GM23338 (cell line): ENCODE measurements around the gene SNAP25. TPM values are rescaled to one million over a fixed set of nuclear protein-coding genes. Genes with fewer than 3 reads are reported as not detected.

Experiments
- ATAC-seq: fragments of 200-7000 bp; cut with Tn5 transposase; 3 replicates; pipeline ENCODE4 v1.9.1; 2020
- DNase-seq: peaks from one replicate; pipeline ENCODE4 v3.0.0-alpha.2; 2015; ENCODE audit warnings: low spot score
- H2AFZ ChIP-seq: fragments of 200-600 bp; sonication (generic); 2 replicates; pipeline ENCODE4 v1.8.0; 2016; ENCODE audit warnings: antibody characterized with exemption, mild to moderate bottlenecking, moderate library complexity
- H3F3A ChIP-seq: fragments of 200-600 bp; sonication (generic); replicated peaks from 2 replicates; pipeline ENCODE4 v1.8.0; 2017; ENCODE audit warnings: antibody characterized with exemption, mixed run types, low read depth
- H3K27ac ChIP-seq: fragments of 200-600 bp; sonication (generic); 2 replicates; pipeline ENCODE4 v1.6.1; 2016; ENCODE audit warnings: low read depth
- H3K27me3 ChIP-seq: fragments of 200-600 bp; sonication (generic); 2 replicates; pipeline ENCODE4 v1.8.0; 2016; ENCODE audit warnings: mild to moderate bottlenecking, mixed run types, moderate library complexity; ENCODE audit not compliant: insufficient read depth
- H3K36me3 ChIP-seq: fragments of 200-600 bp; sonication (generic); 2 replicates; pipeline ENCODE4 v1.8.0; 2016; ENCODE audit warnings: mild to moderate bottlenecking; ENCODE audit not compliant: insufficient read depth
- H3K4me1 ChIP-seq: fragments of 200-600 bp; sonication (generic); 2 replicates; pipeline ENCODE4 v1.8.0; 2016; ENCODE audit warnings: mild to moderate bottlenecking, moderate library complexity; ENCODE audit not compliant: insufficient read depth
- H3K4me2 ChIP-seq: fragments of 200-600 bp; sonication (generic); 2 replicates; pipeline ENCODE4 v1.7.1; 2017; ENCODE audit warnings: mixed run types
- H3K4me3 ChIP-seq: fragments of 200-600 bp; sonication (generic); 2 replicates; pipeline ENCODE4 v1.6.1; 2016; ENCODE audit warnings: mixed run types
- H3K79me2 ChIP-seq: fragments of 200-600 bp; sonication (generic); replicated peaks from 2 replicates; pipeline ENCODE4 v1.8.0; 2017; ENCODE audit warnings: mild to moderate bottlenecking; ENCODE audit not compliant: insufficient read depth
- H3K9me2 ChIP-seq: fragments of 200-600 bp; sonication (generic); 2 replicates; pipeline ENCODE4 v1.8.0; 2017; ENCODE audit not compliant: insufficient read depth
- H4K20me1 ChIP-seq: fragments of 200-600 bp; sonication (generic); replicated peaks from 2 replicates; pipeline ENCODE4 v1.8.0; 2017; ENCODE audit warnings: mild to moderate bottlenecking; ENCODE audit not compliant: insufficient read depth
- H3K27ac Mint-ChIP-seq: 2 replicates; pipeline ENCODE4 v1.8.0; 2020; ENCODE audit warnings: inconsistent platforms, mild to moderate bottlenecking, moderate library complexity, mixed read lengths
- H3K27me3 Mint-ChIP-seq: 3 replicates; pipeline ENCODE4 v1.8.0; 2022; ENCODE audit warnings: low read depth, mild to moderate bottlenecking, moderate library complexity, mixed read lengths, inconsistent platforms; ENCODE audit not compliant: insufficient read depth, poor library complexity
- H3K36me3 Mint-ChIP-seq: 3 replicates; pipeline ENCODE4 v1.8.0; 2021; ENCODE audit warnings: low read depth, mild to moderate bottlenecking, inconsistent platforms, moderate library complexity, mixed read lengths
- H3K4me1 Mint-ChIP-seq: 3 replicates; pipeline ENCODE4 v1.8.0; 2020; ENCODE audit warnings: mild to moderate bottlenecking, inconsistent platforms, mixed read lengths
- H3K4me3 Mint-ChIP-seq: 3 replicates; pipeline ENCODE4 v1.8.0; 2021; ENCODE audit warnings: moderate library complexity, mild to moderate bottlenecking, inconsistent platforms, mixed read lengths
- H3K9me3 Mint-ChIP-seq: 3 replicates; pipeline ENCODE4 v1.8.0; 2020; ENCODE audit warnings: moderate library complexity, mild to moderate bottlenecking, inconsistent platforms, mixed read lengths
- CREB1 ChIP-seq: fragments of 250-450 bp; sonication (Bioruptor Pico); IDR thresholded peaks from 2 replicates; pipeline ENCODE4 v1.5.0; 2020; ENCODE audit warnings: low read depth, mild to moderate bottlenecking, moderate library complexity
- CTCF ChIP-seq, 2 experiments: fragments of 200-600 bp in 1 of 2; sonication (generic) in 1 of 2; conservative IDR thresholded peaks; 2 replicates each; pipeline versions ENCODE4 v1.5.1 to v1.6.1; 2016 to 2017; ENCODE audit warnings: antibody characterized with exemption in 2 of 2, low read depth in 2 of 2, mild to moderate bottlenecking in 2 of 2, moderate library complexity in 1 of 2
- EZH2 ChIP-seq: fragments of 200-600 bp; sonication (generic); IDR thresholded peaks from one replicate; pipeline ENCODE4 v1.8.0; 2017; ENCODE audit warnings: antibody characterized with exemption, mild to moderate bottlenecking, low read depth; ENCODE audit not compliant: unreplicated experiment
- EZH2phosphoT487 ChIP-seq: fragments of 200-600 bp; sonication (generic); IDR thresholded peaks from one replicate; pipeline ENCODE4 v1.8.1; 2018; ENCODE audit warnings: antibody characterized with exemption; ENCODE audit not compliant: unreplicated experiment
- JUNB ChIP-seq: IDR thresholded peaks from one replicate; pipeline ENCODE4 v1.6.1; 2016; ENCODE audit warnings: antibody characterized with exemption; ENCODE audit not compliant: unreplicated experiment
- NANOG ChIP-seq: IDR thresholded peaks from 2 replicates; pipeline ENCODE4 v1.6.1; 2016; ENCODE audit warnings: antibody characterized with exemption, borderline replicate concordance
- POLR2AphosphoS5 ChIP-seq: IDR thresholded peaks from 2 replicates; pipeline ENCODE4 v1.6.1; 2016; ENCODE audit warnings: antibody characterized with exemption, low read depth
- REST ChIP-seq: IDR thresholded peaks from one replicate; pipeline ENCODE4 v1.6.1; 2018; ENCODE audit warnings: antibody characterized with exemption; ENCODE audit not compliant: unreplicated experiment
- STAT1 ChIP-seq: IDR thresholded peaks from one replicate; pipeline ENCODE4 v1.6.1; 2016; ENCODE audit warnings: antibody characterized with exemption; ENCODE audit not compliant: unreplicated experiment
- ZNF331 ChIP-seq: fragments of 250-450 bp; sonication (Bioruptor Pico); IDR thresholded peaks from 2 replicates; pipeline ENCODE4 v1.5.0; 2020; ENCODE audit warnings: low read depth, mild to moderate bottlenecking, moderate library complexity
- ZNF462 ChIP-seq: fragments of 250-450 bp; sonication (Bioruptor Pico); IDR thresholded peaks from 2 replicates; pipeline ENCODE4 v1.5.0; 2020; ENCODE audit warnings: mild to moderate bottlenecking, moderate library complexity
- polyA plus RNA-seq: library from polyadenylated mRNA; unstranded; fragments of >200 nt; fragmentation: Nextera tagmentation; extraction: Ambion mirVana; gene quantifications from 2 replicates; pipeline ENCODE4 v1.2.1, GENCODE V29; 2016
- total RNA-seq: library from RNA; depleted of rRNA; stranded (reverse); fragments of >200 nt; shearing (Covaris generic); gene quantifications from 2 replicates; pipeline ENCODE4 v1.2.3, GENCODE V29; 2014
- TF ChIP-seq, protein P1 (sequence below): IDR thresholded peaks from 2 replicates; pipeline ENCODE4 v1.6.1; 2016; ENCODE audit warnings: antibody characterized with exemption

Gene SNAP25
- total and polyA plus RNA-seq, 2 experiments from 2014 or later, result 0.82 to 1.3 TPM

DNA sequence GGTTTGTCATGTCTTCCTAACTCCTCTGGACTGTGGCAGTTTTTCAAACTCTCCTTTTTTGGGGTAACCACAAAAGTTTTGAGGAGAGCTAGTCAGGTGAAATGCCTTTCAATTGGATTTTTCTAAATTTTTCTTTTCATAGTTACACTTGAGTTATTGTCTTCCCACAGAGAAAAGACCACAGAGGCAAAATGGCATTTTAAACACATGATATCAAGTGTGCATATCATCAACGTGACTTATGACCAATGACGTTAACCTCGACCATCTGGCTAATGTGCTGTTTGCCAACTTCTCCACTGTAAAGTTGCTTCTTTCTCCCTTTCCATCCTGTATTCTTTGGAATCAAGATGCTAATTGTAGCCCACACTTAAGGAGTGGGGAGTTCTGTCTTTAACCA lies 41.3 kb upstream of the SNAP25 start (continued):
- TF ChIP-seq, protein P1, sequence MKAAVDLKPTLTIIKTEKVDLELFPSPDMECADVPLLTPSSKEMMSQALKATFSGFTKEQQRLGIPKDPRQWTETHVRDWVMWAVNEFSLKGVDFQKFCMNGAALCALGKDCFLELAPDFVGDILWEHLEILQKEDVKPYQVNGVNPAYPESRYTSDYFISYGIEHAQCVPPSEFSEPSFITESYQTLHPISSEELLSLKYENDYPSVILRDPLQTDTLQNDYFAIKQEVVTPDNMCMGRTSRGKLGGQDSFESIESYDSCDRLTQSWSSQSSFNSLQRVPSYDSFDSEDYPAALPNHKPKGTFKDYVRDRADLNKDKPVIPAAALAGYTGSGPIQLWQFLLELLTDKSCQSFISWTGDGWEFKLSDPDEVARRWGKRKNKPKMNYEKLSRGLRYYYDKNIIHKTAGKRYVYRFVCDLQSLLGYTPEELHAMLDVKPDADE, result no peak
- TF ChIP-seq EZH2, result no peak
- no peak for TF ChIP-seq JUNB
- TF ChIP-seq STAT1, result no peak
- TF ChIP-seq POLR2AphosphoS5, result no peak

DNA sequence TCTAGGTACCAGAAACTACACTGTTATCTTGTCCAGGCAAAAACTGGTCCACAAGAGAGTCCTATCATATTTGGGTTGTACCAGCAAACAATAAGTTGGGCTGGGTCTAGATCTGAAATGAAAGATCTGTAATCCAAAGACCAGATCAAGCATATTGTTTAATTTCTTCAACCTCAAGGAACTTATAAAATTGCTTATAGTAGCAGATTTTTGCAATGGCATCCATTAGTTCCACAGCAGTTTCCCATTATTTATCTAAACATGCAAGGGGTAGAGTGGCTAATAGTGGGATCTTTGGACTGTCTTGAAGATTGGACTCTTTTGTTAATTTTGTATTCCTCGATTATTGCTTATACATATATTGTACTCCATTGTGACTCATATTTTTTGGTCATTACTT lies 40.5 kb upstream of the SNAP25 start:
- Mint-ChIP-seq H3K4me1 (no peaks in the 10 kb centered on the region), H3K4me3 (no peak overlapping the region), H3K9me3 (no peaks in the 10 kb centered on the region), H3K27ac (no peak overlapping the region), H3K27me3 (peaks cover 1% of the 10 kb centered on the region), H3K36me3 (no peaks in the 10 kb centered on the region)
- no peak overlapping the region for H2AFZ ChIP-seq
- H3K4me3 ChIP-seq, result no peak overlapping the region
- no peaks in the 10 kb centered on the region for H3K79me2 ChIP-seq
- H4K20me1 ChIP-seq, result no peaks in the 10 kb centered on the region
- H3K9me2 ChIP-seq, result 0 out of 2 replicates have a peak, but pooled peaks cover 1% of the 10 kb centered on the region
- H3K4me2 ChIP-seq, result no peak overlapping the region
- H3K27me3 ChIP-seq, result peaks cover 4% of the 10 kb centered on the region; the same call in 1 of the 2 replicates
- H3K36me3 ChIP-seq, result no peaks in the 10 kb centered on the region
- no peaks in the 10 kb centered on the region for H3F3A ChIP-seq
- no peak overlapping the region for H3K27ac ChIP-seq
- DNase-seq (no peak), ATAC-seq (no peak)
- H3K4me1 ChIP-seq, result no peaks in the 10 kb centered on the region
- TF ChIP-seq EZH2, result no peak
- no peak for TF ChIP-seq POLR2AphosphoS5
- no peak for TF ChIP-seq ZNF331
- TF ChIP-seq ZNF462 (CRISPR knock-in tag), result no peak
- no peak for TF ChIP-seq JUNB
- no peak for TF ChIP-seq NANOG
- TF ChIP-seq REST, result no peak
- TF ChIP-seq CREB1 (CRISPR knock-in tag), result no peak
- TF ChIP-seq STAT1, result no peak
- no peak for TF ChIP-seq CTCF (conservative IDR thresholded peaks at IDR 0.05; ENCODE audit: low read depth in 2 of 2)
- no peak for TF ChIP-seq EZH2phosphoT487
